HG02642 (cell line): ENCODE results near the gene DAZAP1.

Source experiments
- ATAC-seq: cut with Tn5 transposase; IDR thresholded peaks from one replicate; pipeline ENCODE4 v1.9.1; 2021; ENCODE audit warnings: mild to moderate bottlenecking; ENCODE audit not compliant: unreplicated experiment, poor library complexity

The DAZAP1 gene

DNA sequence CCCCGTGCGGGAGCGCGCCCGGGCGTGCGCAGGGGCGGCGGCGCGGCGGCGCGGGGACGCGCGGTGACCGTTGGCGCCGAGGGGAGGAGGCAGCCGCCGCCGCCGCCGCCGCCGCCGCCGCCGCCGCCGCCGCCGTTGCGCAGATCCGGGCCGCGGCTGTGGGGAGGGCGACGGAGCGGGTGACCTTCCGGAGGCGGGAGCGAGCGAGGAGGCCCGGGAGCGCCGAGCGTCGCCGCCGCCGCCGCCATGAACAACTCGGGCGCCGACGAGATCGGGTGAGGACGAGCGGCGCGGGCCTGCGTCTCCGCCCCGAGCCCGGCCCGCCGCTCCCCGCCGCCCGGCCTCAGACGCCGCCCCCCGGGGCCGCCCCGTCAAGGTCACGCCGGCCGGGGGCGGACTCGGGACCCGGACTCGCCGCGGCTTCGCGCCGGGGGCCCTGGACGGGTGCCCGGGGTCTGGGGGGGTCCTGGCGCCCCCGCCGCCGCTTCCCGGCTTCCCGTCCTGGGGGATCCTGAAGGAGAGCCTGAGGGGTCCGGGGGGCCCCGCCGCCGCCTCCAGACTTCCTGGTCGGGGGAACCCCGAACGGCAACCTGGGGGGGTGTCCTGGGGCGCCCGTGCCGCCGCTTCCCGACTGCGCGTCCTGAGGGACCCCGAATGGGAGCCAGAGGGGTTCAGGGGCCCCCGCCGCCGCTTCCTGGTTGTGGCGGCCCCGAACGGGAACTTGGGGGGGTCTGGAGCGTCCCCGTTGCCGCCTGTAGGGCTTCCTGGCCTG lies at the start of gene DAZAP1:
Gene DAZAP1 (plus strand): TSS at position 59 of the 772 bp plus-strand sequence. CDS start 188 bp downstream, at position 247.
- peak; percentile 33 for ATAC-seq

DNA sequence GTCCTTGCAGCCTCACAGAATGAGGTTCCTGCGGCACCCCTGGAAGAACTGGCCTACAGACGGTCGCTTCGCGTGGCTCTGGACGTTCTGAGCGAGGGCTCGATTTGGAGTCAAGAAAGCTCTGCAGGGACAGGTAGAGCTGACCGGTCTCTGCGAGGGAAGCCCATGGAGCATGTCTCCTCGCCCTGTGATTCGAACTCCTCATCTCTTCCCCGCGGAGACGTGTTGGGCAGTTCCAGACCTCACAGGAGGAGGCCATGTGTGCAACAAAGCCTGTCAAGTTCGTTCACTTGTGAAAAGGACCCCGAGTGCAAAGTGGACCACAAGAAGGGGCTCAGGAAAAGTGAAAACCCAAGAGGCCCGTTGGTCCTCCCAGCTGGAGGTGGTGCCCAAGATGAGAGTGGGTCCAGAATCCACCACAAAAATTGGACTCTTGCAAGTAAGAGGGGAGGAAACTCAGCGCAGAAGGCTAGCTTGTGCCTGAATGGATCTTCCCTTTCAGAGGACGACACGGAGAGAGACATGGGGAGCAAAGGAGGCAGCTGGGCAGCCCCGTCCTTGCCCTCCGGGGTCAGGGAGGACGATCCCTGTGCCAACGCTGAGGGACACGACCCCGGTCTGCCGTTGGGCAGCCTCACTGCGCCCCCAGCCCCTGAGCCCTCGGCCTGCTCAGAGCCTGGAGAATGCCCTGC lies 47.1 kb upstream of the DAZAP1 start:
- no peak for ATAC-seq

DNA sequence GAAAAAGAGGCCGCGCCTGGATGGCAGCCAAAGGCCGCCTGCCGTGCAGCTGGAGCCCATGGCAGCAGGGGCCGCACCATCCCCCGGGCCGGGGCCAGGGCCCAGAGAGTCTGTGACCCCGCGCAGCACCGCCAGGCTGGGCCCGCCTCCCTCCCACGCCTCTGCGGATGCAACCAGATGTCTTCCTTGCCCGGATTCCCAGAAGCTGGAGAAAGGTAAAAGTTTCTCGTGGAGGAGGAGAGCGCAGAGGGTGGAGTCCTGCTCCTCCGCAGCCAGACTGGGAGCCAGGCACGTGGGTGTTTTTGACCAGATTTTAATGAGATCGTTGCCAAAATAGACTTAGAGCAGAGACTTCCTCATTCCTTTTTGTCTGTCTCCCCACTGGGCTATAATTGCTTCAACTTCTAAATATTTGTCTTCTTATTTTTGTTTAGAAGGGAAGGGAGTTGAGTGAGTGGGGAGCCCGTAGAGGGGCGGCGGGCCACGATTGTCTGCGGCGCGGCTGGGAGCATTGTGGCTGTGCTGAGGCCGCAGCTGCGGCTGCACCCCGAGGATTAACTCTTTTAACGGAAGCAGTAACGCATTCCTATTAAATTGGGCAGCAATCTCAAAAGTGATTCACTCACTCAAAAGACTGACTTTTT lies 46.4 kb upstream of the DAZAP1 start:
- ATAC-seq = no peak

- no peak for ATAC-seq
Observed at GRCh38 chr19:1361601-1362386, 45.6 kb upstream of the DAZAP1 start.

GRCh38 chr19:1362387-1363257 lies 44.8 kb upstream of the DAZAP1 start:
- no peak for ATAC-seq

DNA sequence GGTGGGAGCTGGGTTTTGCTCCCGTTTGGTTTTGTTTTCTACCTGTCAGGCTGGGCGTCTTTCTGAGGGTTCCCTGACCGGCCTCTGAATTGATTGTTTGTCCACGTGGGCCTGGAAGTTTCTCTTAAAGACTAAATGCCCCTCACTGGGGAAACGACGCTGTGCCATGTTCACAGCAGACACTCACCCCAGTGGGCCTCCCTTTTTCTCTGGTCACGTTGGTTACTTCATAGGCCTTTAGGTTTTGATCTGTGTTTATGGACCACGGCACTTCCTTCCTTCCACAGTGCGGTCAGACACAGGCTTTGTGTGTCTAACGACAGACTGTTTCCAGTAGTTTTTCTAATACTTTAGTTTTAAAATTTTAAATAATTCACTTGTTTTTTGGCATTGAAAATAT lies 43.8 kb upstream of the DAZAP1 start:
- no peak for ATAC-seq

DNA sequence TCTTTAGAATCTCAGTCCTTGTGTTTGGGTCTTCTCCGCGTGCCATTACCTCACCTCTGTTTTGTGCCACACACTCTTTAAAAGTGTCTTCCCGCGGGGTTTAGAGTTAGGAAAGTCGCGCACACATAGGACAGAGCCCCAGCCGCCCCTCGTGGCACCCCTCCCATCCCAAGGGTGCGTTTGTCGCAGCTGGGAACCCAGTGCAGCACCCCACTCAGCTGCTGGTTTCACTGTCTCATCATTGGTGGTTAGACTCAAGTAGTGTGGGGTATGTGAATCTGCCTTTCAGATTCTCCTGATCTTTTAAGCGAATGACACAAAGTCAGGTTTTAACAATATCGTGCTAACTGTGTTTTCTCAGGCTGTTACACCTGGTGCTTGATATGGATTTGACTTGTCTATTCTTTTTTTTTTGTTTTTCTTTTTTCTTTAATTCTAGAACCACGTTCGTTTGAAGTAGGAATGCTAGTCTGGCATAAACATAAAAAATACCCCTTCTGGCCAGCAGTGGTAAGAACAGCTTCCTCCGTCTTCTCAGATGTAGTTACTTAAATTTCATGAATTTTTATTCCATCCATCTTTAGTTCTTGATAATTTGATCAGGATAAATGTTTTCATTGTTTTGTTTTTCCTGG lies 43.2 kb upstream of the DAZAP1 start:
- no peak for ATAC-seq

- no peak for ATAC-seq
Observed at GRCh38 chr19:1365319-1366269, 41.8 kb upstream of the DAZAP1 start.

DNA sequence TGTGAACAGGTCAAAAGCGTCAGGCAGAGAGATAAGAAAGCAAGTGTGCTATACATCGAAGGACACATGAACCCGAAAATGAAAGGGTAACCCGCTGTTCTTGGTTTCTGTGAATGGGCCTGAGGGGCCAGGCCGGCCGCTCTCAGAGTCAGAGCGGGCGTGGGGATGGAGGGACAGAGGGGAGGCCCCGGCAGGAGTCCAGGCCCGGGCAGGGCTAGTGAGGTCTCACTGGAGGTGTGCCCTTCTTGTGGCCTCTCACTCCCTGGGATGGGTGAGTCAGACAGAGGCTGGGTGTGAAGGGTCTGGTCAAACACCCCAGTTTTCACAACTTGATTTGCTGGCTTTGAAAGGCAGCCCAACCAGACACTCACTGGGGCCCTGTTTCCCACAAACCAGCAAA lies 41.1 kb upstream of the DAZAP1 start:
- ATAC-seq = no peak

- ATAC-seq = no peak
Observed at GRCh38 chr19:1366899-1367870, 40.2 kb upstream of the DAZAP1 start.

GRCh38 chr19:1369214-1369805 lies 38.1 kb upstream of the DAZAP1 start:
- no peak for ATAC-seq

DNA sequence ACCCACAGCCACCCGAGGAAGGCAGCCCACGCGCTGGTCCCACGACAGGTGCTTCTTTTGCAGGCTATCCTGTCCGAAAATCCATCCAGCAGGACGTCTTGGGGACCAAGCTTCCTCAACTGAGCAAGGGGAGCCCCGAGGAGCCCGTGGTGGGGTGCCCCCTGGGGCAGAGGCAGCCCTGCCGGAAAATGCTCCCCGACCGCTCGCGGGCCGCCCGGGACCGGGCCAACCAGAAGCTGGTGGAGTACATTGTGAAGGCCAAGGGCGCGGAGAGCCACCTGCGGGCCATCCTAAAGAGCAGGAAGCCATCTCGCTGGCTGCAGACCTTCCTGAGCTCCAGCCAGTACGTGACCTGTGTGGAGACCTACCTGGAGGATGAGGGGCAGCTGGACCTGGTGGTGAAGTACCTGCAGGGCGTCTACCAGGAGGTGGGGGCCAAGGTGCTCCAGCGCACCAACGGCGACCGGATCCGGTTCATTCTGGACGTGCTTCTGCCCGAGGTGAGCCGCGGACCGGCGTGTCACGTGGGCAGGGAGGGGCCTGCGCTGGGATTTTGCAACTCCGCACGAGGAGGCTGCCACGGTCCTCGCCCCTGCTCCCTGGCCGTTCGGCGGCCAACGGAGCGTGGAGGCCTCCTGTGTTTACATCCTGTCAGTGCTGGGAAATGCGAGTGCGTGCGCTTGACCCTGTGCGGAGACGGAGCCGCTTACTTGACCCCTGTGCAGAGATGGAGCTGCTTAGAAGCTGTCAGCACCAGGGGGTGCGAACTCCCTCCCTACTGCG lies 36.6 kb upstream of the DAZAP1 start:
- ATAC-seq = no peak

DNA sequence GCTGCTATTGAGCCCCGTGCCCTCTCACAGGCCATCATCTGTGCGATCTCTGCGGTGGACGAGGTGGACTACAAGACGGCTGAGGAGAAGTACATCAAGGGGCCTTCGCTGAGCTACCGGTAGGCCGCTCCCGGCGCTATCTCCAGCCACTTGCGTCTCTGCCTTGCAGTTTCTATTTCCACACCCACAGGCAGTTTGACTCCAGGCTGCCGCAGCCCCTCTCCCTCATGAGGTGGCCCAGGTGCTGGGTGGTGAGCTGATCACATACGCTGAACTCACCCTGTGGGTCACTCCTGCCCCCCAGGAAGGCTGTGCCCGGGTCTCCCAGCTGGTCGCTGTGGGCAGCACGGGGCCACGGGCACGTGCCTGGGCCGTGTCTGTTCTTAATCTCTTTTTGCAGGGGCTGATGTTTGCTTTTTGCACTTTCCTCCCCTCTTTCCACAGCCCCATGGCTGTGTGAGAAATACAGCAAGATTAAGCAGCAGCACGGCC lies 34.3 kb upstream of the DAZAP1 start:
- no peak for ATAC-seq

- ATAC-seq = no peak
Observed at GRCh38 chr19:1373534-1374249, 33.7 kb upstream of the DAZAP1 start.

GRCh38 chr19:1374250-1374577 lies 33.2 kb upstream of the DAZAP1 start:
- no peak for ATAC-seq
